ENCODE results near the gene MYBBP1A. TPM values are rescaled to one million over a fixed set of nuclear protein-coding genes. Genes with fewer than 3 reads are reported as not detected.

Gene MYBBP1A
- total and polyA plus RNA-seq, 9 donors, result 12.7 to 71.4 (median 45.5) TPM

- Histone ChIP-seq H3K4me1 (ENCODE audit: insufficient read depth) (no peaks in the 10 kb centered on the region), H3K36me3 (no peaks in the 10 kb centered on the region), H3K27me3 (no peaks in the 10 kb centered on the region), H3K9me3 (no peaks in the 10 kb centered on the region), H3K4me3 (no peak overlapping the region), H3K27ac (no peak overlapping the region)
- intact Hi-C loops (cut with DNase I), result no loop called here
- DNase-seq, result no peak
- 73 to 77% (median 76%) methylated on average over 24 of the region's 24 CpGs for WGBS, 3 donors
- no peak for TF ChIP-seq POLR2A (IDR thresholded peaks at IDR 0.05)
These were observed 41.8 kb downstream of the MYBBP1A start for GRCh38 chr17:4513113-4514032.

GRCh38 chr17:4512156-4513112 lies 42.8 kb downstream of the MYBBP1A start:
- TF ChIP-seq EP300 (IDR thresholded peaks at IDR 0.05) (no peak), POLR2A (IDR thresholded peaks at IDR 0.05) (no peak), CTCF (IDR thresholded peaks at IDR 0.05) (no peak)
- no peaks in the 10 kb centered on the region for H3K9me3 ChIP-seq
- intact Hi-C loops (cut with DNase I), result no loop called here
- H3K4me3 ChIP-seq, result no peak overlapping the region
- no peaks in the 10 kb centered on the region for H3K36me3 ChIP-seq
- H3K27ac ChIP-seq, result no peak overlapping the region
- no peak for DNase-seq
- H3K27me3 ChIP-seq, result no peaks in the 10 kb centered on the region
- no peaks in the 10 kb centered on the region for H3K4me1 ChIP-seq (ENCODE audit: insufficient read depth)
- 90 to 94% (median 93%) methylated on average over 31 of the region's 31 CpGs for whole genome bisulfite sequencing, 3 donors

GRCh38 chr17:4511199-4511932 lies 43.8 kb downstream of the MYBBP1A start:
- 94 to 97% (median 96%) methylated on average over 10 of the region's 10 CpGs for WGBS, 3 donors
- H3K27ac ChIP-seq, result no peak overlapping the region
- H3K4me3 ChIP-seq, result no peak overlapping the region
- no peaks in the 10 kb centered on the region for H3K27me3 ChIP-seq
- no peak for TF ChIP-seq CTCF (IDR thresholded peaks at IDR 0.05)
- no peak for TF ChIP-seq EP300 (IDR thresholded peaks at IDR 0.05)
- no peak for TF ChIP-seq POLR2A (IDR thresholded peaks at IDR 0.05)
- H3K9me3 ChIP-seq, result no peaks in the 10 kb centered on the region
- H3K36me3 ChIP-seq, result no peaks in the 10 kb centered on the region
- intact Hi-C loops (cut with DNase I), result no loop called here
- H3K4me1 ChIP-seq (ENCODE audit: insufficient read depth), result no peaks in the 10 kb centered on the region
- DNase-seq, result no peak

- no peaks in the 10 kb centered on the region for H3K9me3 ChIP-seq
- WGBS, 3 donors, result 76 to 82% (median 79%) methylated on average over 11 of the region's 11 CpGs
- H3K4me1 ChIP-seq (ENCODE audit: insufficient read depth), result no peaks in the 10 kb centered on the region
- no peaks in the 10 kb centered on the region for H3K27me3 ChIP-seq
- H3K36me3 ChIP-seq, result no peaks in the 10 kb centered on the region
- intact Hi-C loops (cut with DNase I), result no loop called here
- no peak overlapping the region for H3K4me3 ChIP-seq
- no peak overlapping the region for H3K27ac ChIP-seq
- no peak for DNase-seq
- TF ChIP-seq CTCF (IDR thresholded peaks at IDR 0.05) (no peak), POLR2A (IDR thresholded peaks at IDR 0.05) (no peak), EP300 (IDR thresholded peaks at IDR 0.05) (no peak)
These were observed 44.6 kb downstream of the MYBBP1A start for GRCh38 chr17:4510618-4510941.
